ACC112 (cell line): Measurements from ENCODE around the gene CNTFR.

Experiments used
- H2AFZ ChIP-seq: fragments of 200-600 bp; sonication (generic); one replicate; pipeline ENCODE4 v1.6.0; 2017; ENCODE audit warnings: antibody characterized with exemption, low read length; ENCODE audit not compliant: unreplicated experiment
- H3K27ac ChIP-seq: fragments of 200-600 bp; sonication (generic); 2 replicates; pipeline ENCODE4 v1.5.1; 2014; ENCODE audit warnings: low read depth, mild to moderate bottlenecking, antibody characterized with exemption, low read length, moderate library complexity
- H3K27me3 ChIP-seq: fragments of 200-600 bp; sonication (generic); 2 replicates; pipeline ENCODE4 v1.6.1; 2014; ENCODE audit warnings: mild to moderate bottlenecking, antibody characterized with exemption, low read length, moderate library complexity, mixed read lengths; ENCODE audit not compliant: insufficient read depth
- H3K36me3 ChIP-seq: fragments of 200-600 bp; sonication (generic); 2 replicates; pipeline ENCODE4 v1.6.1; 2016; ENCODE audit warnings: mild to moderate bottlenecking, antibody characterized with exemption, low read length, moderate library complexity, mixed read lengths; ENCODE audit not compliant: insufficient read depth
- H3K4me1 ChIP-seq: fragments of 200-600 bp; sonication (generic); one replicate; pipeline ENCODE4 v1.6.1; 2016; ENCODE audit warnings: low read length, mixed read lengths; ENCODE audit not compliant: insufficient read depth, unreplicated experiment, control insufficient read depth
- H3K4me3 ChIP-seq: fragments of 200-600 bp; sonication (generic); 2 replicates; pipeline ENCODE4 v1.5.1; 2014; ENCODE audit warnings: mild to moderate bottlenecking, low read depth, low read length
- H3K79me2 ChIP-seq: fragments of 200-600 bp; sonication (generic); one replicate; pipeline ENCODE4 v1.6.0; 2016; ENCODE audit warnings: low read length; ENCODE audit not compliant: control insufficient read depth, unreplicated experiment, insufficient read depth

Gene CNTFR

GRCh38 chr9:34576597-34577399, 12.7 kb downstream of the CNTFR start:
- H3K36me3 ChIP-seq = no peaks in the 10 kb centered on the region
- H3K79me2 ChIP-seq = no peaks in the 10 kb centered on the region
- H3K27me3 ChIP-seq = peaks cover 44% of the 10 kb centered on the region
- H3K27ac ChIP-seq = no peak overlapping the region
- H3K4me1 ChIP-seq = no peaks in the 10 kb centered on the region
- H2AFZ ChIP-seq = no peak overlapping the region
- H3K4me3 ChIP-seq = no peak overlapping the region

GRCh38 chr9:34575862-34576596, 13.5 kb downstream of the CNTFR start:
- H2AFZ ChIP-seq = no peak overlapping the region
- no peaks in the 10 kb centered on the region for H3K79me2 ChIP-seq
- no peak overlapping the region for H3K4me3 ChIP-seq
- no peaks in the 10 kb centered on the region for H3K4me1 ChIP-seq
- peaks cover 44% of the 10 kb centered on the region for H3K27me3 ChIP-seq
- no peak overlapping the region for H3K27ac ChIP-seq
- H3K36me3 ChIP-seq = no peaks in the 10 kb centered on the region

- Histone ChIP-seq H3K27me3 (peaks cover 37% of the 10 kb centered on the region), H3K4me1 (no peaks in the 10 kb centered on the region), H2AFZ (no peak overlapping the region)
Measured at GRCh38 chr9:34575241-34575640, 14.3 kb downstream of the CNTFR start.

GRCh38 chr9:34574571-34574970, 15.0 kb downstream of the CNTFR start:
- peaks cover 35% of the 10 kb centered on the region for H3K27me3 ChIP-seq
- H3K27ac ChIP-seq = no peak overlapping the region
- no peak overlapping the region for H2AFZ ChIP-seq
- H3K4me1 ChIP-seq = no peaks in the 10 kb centered on the region
- H3K36me3 ChIP-seq = no peaks in the 10 kb centered on the region
- H3K79me2 ChIP-seq = no peaks in the 10 kb centered on the region
- H3K4me3 ChIP-seq = no peak overlapping the region

More at GRCh38 chr9:34575241-34575640, 14.3 kb downstream of the CNTFR start:
- Histone ChIP-seq H3K27ac (no peak overlapping the region), H3K36me3 (no peaks in the 10 kb centered on the region), H3K79me2 (no peaks in the 10 kb centered on the region), H3K4me3 (no peak overlapping the region)

- no peak overlapping the region for H3K4me3 ChIP-seq
Measured at GRCh38 chr9:34573599-34574325, 15.8 kb downstream of the CNTFR start.

GRCh38 chr9:34572628-34573027, 16.9 kb downstream of the CNTFR start:
- Histone ChIP-seq H2AFZ (no peak overlapping the region), H3K4me1 (no peaks in the 10 kb centered on the region), H3K27me3 (peaks cover 25% of the 10 kb centered on the region), H3K4me3 (no peak overlapping the region), H3K27ac (no peak overlapping the region), H3K36me3 (no peaks in the 10 kb centered on the region), H3K79me2 (no peaks in the 10 kb centered on the region)

More at GRCh38 chr9:34573599-34574325, 15.8 kb downstream of the CNTFR start:
- no peak overlapping the region for H2AFZ ChIP-seq
- no peaks in the 10 kb centered on the region for H3K4me1 ChIP-seq
- no peak overlapping the region for H3K27ac ChIP-seq
- H3K36me3 ChIP-seq = no peaks in the 10 kb centered on the region
- peaks cover 33% of the 10 kb centered on the region for H3K27me3 ChIP-seq
- H3K79me2 ChIP-seq = no peaks in the 10 kb centered on the region

- no peak overlapping the region for H2AFZ ChIP-seq
- H3K27me3 ChIP-seq = peaks cover 25% of the 10 kb centered on the region
- no peak overlapping the region for H3K4me3 ChIP-seq
- H3K79me2 ChIP-seq = no peaks in the 10 kb centered on the region
- no peak overlapping the region for H3K27ac ChIP-seq
- H3K4me1 ChIP-seq = no peaks in the 10 kb centered on the region
- no peaks in the 10 kb centered on the region for H3K36me3 ChIP-seq
Measured at GRCh38 chr9:34572092-34572491, 17.4 kb downstream of the CNTFR start.

GRCh38 chr9:34571481-34571810, 18.1 kb downstream of the CNTFR start:
- Histone ChIP-seq H3K79me2 (no peaks in the 10 kb centered on the region), H3K27ac (no peak overlapping the region), H3K27me3 (peaks cover 25% of the 10 kb centered on the region), H2AFZ (no peak overlapping the region), H3K4me1 (no peaks in the 10 kb centered on the region), H3K36me3 (no peaks in the 10 kb centered on the region), H3K4me3 (no peak overlapping the region)

GRCh38 chr9:34570809-34571480, 18.6 kb downstream of the CNTFR start:
- Histone ChIP-seq H3K27me3 (peaks cover 24% of the 10 kb centered on the region), H2AFZ (no peak overlapping the region), H3K4me3 (no peak overlapping the region), H3K27ac (no peak overlapping the region), H3K36me3 (no peaks in the 10 kb centered on the region), H3K4me1 (no peaks in the 10 kb centered on the region), H3K79me2 (no peaks in the 10 kb centered on the region)

- Histone ChIP-seq H3K79me2 (no peaks in the 10 kb centered on the region), H3K4me1 (no peaks in the 10 kb centered on the region), H3K27ac (no peak overlapping the region), H3K27me3 (peaks cover 24% of the 10 kb centered on the region), H3K4me3 (no peak overlapping the region), H3K36me3 (no peaks in the 10 kb centered on the region), H2AFZ (no peak overlapping the region)
Measured at GRCh38 chr9:34570376-34570775, 19.1 kb downstream of the CNTFR start.
